ENCODE measurements around the gene CZIB. TPM values are rescaled to one million over a fixed set of nuclear protein-coding genes. Genes with fewer than 3 reads are reported as not detected.

Gene CZIB
- total and polyA plus RNA-seq, 2 of the 8 experiments (the other 6 are each of a cell fraction or from before 2014, with no cell fraction given), result 46.5 to 48.0 TPM

DNA sequence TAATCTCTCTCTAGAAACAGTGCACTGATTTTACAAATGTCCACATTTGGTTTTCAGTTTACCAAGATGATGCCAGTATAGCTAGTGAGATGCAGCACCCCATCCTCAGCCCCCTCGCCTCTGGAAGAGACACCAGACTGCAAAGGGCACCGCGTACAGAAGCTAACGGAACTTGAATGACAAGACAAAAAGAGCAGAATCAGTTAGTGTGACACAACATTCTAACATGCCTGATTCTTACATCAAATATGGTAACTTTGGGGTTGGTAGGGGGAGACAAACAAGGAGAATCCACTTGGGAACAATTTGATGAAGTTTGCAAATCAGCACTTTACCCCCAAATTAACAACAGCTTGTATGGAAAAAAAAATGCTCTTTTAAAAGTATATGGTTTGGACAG lies 21.9 kb upstream of the CZIB start:
- Histone ChIP-seq H3K4ac (replicated peaks; ENCODE audit: insufficient read length, low read depth, low read length) (no peak overlapping the region), H2BK12ac (ENCODE audit: low read depth, low read length) (no peak overlapping the region), H2BK15ac (ENCODE audit: low read length) (no peak overlapping the region), H3K23ac (ENCODE audit: insufficient read length) (no peak overlapping the region), H2AK5ac (ENCODE audit: low read depth, low read length) (no peak overlapping the region), H3K9me3 (ENCODE audit: insufficient read depth in 2 of 2, low read depth in 1 of 2, low read length in 1 of 2) (no peaks in the 10 kb centered on the region), H4K5ac (ENCODE audit: insufficient read length, low read depth, low read length) (no peak overlapping the region), H4K91ac (replicated peaks; ENCODE audit: insufficient read length, low read length) (no peak overlapping the region), H2AFZ (ENCODE audit: low read length) (no peak overlapping the region), H3K79me2 (ENCODE audit: control insufficient read depth in 1 of 2, insufficient read depth in 2 of 2, low read length in 2 of 2) (peaks cover 6 to 8% of the 10 kb centered on the region in 2 experiments), H3K18ac (ENCODE audit: extremely low read depth, low read length) (no peak overlapping the region), H3K4me1 (replicated peaks in 1 of 4; ENCODE audit: control insufficient read depth in 3 of 4, insufficient read depth in 4 of 4, low read length in 3 of 4) (no peaks in the 10 kb centered on the region; a peak in 1 of 7 replicates), H3K14ac (ENCODE audit: insufficient read length) (no peak overlapping the region), H3K36me3 (ENCODE audit: control insufficient read depth in 2 of 4, insufficient read depth in 4 of 4, low read length in 3 of 4) (peaks cover 7 to 32% (median 22%) of the 10 kb centered on the region in 4 experiments; a peak in 7 of 8 replicates), H2BK5ac (ENCODE audit: low read depth, low read length) (no peak overlapping the region), H3K4me2 (ENCODE audit: insufficient read depth in 1 of 2, low read depth in 2 of 2, low read length in 2 of 2) (no peak overlapping the region), H2BK20ac (ENCODE audit: low read length) (no peak overlapping the region), H3K56ac (replicated peaks; ENCODE audit: insufficient read length, low read depth, low read length) (no peak overlapping the region), H3K23me2 (ENCODE audit: low read depth, low read length) (peaks cover 8% of the 10 kb centered on the region), H4K8ac (ENCODE audit: extremely low read depth, insufficient read depth, low read length) (no peak overlapping the region), H3K4me3 (ENCODE audit: extremely low read depth in 1 of 4, insufficient read depth in 2 of 4, low read depth in 3 of 4, low read length in 4 of 4) (no peak overlapping the region), H3K27ac (ENCODE audit: low read depth, low read length) (no peak overlapping the region), H3K27me3 (replicated peaks in 1 of 4; ENCODE audit: control insufficient read depth in 3 of 4, extremely low read depth in 1 of 4, insufficient read depth in 3 of 4, low read length in 3 of 4) (no peaks in the 10 kb centered on the region; a peak in 1 of 7 replicates), H3K9ac (replicated peaks in 1 of 4; ENCODE audit: extremely low read depth in 1 of 4, low read depth in 3 of 4, low read length in 3 of 4) (no peak overlapping the region), H3K79me1 (ENCODE audit: low read depth, low read length) (no peaks in the 10 kb centered on the region), H4K20me1 (replicated peaks in 1 of 2; ENCODE audit: control insufficient read depth in 1 of 2, insufficient read depth in 2 of 2, low read length in 2 of 2) (peaks cover 0 to 2% of the 10 kb centered on the region in 2 experiments), H2BK120ac (replicated peaks; ENCODE audit: low read depth, low read length) (no peak overlapping the region)
- no peak for DNase-seq (ENCODE audit: low read depth in 1 of 2, low spot score in 2 of 2)
- POLR2A ChIA-PET (ENCODE audit: partially characterized antibody), result no interaction called here
- 90% methylated on average over 4 of the region's 4 CpGs; no CpG with 5 or more reads in 1 of the 2 experiments for WGBS, 2 experiments (ENCODE audit: extremely low coverage in 1 of 2, insufficient coverage in 1 of 2, insufficient read length in 1 of 2, insufficient replicate concordance in 2 of 2, low coverage in 1 of 2, low lambda C conversion rate in 2 of 2, missing lambda C conversion rate in 1 of 2)
- FAIRE-seq, result no peak
- CTCF ChIA-PET (ENCODE audit: partially characterized antibody), result interaction anchor here (0.7 kb wide), 1 partner anchor 36 kb away, joined by 3 read pairs; no protein-coding TSS in a partner anchor
- TF ChIP-seq, protein P1, sequence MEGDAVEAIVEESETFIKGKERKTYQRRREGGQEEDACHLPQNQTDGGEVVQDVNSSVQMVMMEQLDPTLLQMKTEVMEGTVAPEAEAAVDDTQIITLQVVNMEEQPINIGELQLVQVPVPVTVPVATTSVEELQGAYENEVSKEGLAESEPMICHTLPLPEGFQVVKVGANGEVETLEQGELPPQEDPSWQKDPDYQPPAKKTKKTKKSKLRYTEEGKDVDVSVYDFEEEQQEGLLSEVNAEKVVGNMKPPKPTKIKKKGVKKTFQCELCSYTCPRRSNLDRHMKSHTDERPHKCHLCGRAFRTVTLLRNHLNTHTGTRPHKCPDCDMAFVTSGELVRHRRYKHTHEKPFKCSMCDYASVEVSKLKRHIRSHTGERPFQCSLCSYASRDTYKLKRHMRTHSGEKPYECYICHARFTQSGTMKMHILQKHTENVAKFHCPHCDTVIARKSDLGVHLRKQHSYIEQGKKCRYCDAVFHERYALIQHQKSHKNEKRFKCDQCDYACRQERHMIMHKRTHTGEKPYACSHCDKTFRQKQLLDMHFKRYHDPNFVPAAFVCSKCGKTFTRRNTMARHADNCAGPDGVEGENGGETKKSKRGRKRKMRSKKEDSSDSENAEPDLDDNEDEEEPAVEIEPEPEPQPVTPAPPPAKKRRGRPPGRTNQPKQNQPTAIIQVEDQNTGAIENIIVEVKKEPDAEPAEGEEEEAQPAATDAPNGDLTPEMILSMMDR (IDR thresholded peaks at IDR 0.05; ENCODE audit: control extremely low read depth in 1 of 3, insufficient read depth in 1 of 3, low read depth in 1 of 3, low read length in 3 of 3), result no peak
- TF ChIP-seq PHF8 (conservative IDR thresholded peaks at IDR 0.05; ENCODE audit: low read depth, low read length) (no peak), CEBPB (IDR thresholded peaks at IDR 0.05; ENCODE audit: low read depth, low read length) (no peak), SP1 (IDR thresholded peaks at IDR 0.05; ENCODE audit: low read depth, low read length) (no peak)
